Body of pancreas (tissue), 4 donors: Measurements from ENCODE around the gene SLC6A20.

Experiments used
- POLR2A ChIP-seq, 3 donors: fragments of 450-650 bp; IDR thresholded peaks; one replicate each; pipeline ENCODE4 v1.6.1; 2016; ENCODE audit warnings: antibody characterized with exemption in 3 of 3, mild to moderate bottlenecking in 2 of 3
- TF ChIP-seq, protein P1 (sequence below), 7 experiments: fragments of 450-650 bp in 4 of 7; fragments of 200-600 bp in 3 of 7; sonication (generic) in 3 of 7; IDR thresholded peaks; one replicate each; pipeline ENCODE4 v1.5.1; 2016 to 2019; ENCODE audit warnings: antibody characterized with exemption in 7 of 7

GRCh38 chr3:45794660-45795059, 1.7 kb downstream of the SLC6A20 start:
- TF ChIP-seq, protein P1, sequence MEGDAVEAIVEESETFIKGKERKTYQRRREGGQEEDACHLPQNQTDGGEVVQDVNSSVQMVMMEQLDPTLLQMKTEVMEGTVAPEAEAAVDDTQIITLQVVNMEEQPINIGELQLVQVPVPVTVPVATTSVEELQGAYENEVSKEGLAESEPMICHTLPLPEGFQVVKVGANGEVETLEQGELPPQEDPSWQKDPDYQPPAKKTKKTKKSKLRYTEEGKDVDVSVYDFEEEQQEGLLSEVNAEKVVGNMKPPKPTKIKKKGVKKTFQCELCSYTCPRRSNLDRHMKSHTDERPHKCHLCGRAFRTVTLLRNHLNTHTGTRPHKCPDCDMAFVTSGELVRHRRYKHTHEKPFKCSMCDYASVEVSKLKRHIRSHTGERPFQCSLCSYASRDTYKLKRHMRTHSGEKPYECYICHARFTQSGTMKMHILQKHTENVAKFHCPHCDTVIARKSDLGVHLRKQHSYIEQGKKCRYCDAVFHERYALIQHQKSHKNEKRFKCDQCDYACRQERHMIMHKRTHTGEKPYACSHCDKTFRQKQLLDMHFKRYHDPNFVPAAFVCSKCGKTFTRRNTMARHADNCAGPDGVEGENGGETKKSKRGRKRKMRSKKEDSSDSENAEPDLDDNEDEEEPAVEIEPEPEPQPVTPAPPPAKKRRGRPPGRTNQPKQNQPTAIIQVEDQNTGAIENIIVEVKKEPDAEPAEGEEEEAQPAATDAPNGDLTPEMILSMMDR (IDR thresholded peaks at IDR 0.05) = no peak
- TF ChIP-seq POLR2A (IDR thresholded peaks at IDR 0.05) = no peak
